Measurements from ENCODE around the gene ADGRF3.

DNA sequence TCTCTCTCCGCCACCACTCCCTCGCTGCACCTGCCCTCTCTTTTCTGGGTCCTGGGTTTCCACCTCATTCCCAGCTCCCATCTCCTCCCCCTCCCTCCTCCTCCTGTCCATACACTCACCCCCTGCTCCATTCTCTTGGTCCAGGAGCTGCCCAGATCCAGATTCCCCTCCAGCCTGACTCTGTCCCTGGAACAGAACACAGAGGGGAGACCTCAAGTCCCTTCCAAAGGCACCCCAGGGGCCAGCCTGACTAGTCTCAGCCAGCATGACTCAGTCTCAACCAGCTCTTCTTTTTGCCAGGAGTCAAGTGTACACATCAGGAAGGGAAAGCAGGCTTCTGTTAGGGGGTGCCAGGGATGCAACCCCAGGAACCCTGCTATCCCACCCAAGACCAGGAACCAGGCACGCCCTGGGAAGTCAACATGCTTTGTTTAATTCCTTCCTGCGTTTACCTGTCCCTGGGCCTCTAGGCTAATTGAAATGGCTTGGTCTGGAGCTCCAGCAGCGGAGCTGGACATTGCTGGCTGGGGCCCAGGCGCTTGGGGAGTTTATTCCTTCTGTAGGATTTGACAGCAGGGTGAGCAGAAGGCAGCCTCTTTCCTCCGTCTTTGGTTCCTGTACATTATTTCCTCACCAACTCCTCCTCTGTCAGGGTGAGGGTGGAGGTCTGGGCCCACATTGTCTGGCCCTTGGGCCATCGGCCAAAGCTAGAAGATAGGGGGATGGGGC, 29.0 kb downstream of the ADGRF3 start:
- no peak for TF ChIP-seq CTCF (conservative IDR thresholded peaks at IDR 0.05)
- TF ChIP-seq ZFX (IDR thresholded peaks at IDR 0.05) = no peak

Data from C4-2B (cell line).